ENCODE data around the gene IL17A.
"Not testable (repeated sequence)": the region's sequence is repeated elsewhere in the genome, so short reads cannot be mapped to it uniquely, and the experiment has no call there.

Gene IL17A

GRCh38 chr6:52164319-52165094 lies 21.7 kb upstream of the IL17A start:
- DNase-seq, result no peak

GRCh38 chr6:52167267-52167666 lies 18.9 kb upstream of the IL17A start:
- no peak for DNase-seq

DNA sequence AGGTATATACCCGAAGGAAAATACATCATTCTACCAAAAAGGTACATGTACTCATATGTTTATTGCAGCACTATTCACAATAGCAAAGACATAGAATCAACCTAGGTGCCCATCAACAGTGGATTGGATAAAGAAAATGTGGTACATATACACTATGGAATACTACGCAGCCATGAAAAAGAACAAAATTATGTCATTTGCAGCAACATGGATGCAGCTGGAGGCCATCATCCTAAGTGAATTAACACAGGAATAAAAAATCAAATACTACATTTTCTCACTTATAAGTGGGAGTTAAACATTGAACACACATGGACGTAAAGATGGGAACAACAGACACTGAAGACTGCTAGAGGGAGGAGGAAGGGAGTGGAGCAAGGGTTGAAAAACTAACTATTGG lies 17.8 kb upstream of the IL17A start:
- not testable (repeated sequence) for DNase-seq

GRCh38 chr6:52174118-52174517 lies 12.1 kb upstream of the IL17A start:
- no peak for DNase-seq

GRCh38 chr6:52176550-52176949 lies 9.6 kb upstream of the IL17A start:
- no peak for DNase-seq

GRCh38 chr6:52177961-52178360 lies 8.2 kb upstream of the IL17A start:
- no peak for DNase-seq

DNA sequence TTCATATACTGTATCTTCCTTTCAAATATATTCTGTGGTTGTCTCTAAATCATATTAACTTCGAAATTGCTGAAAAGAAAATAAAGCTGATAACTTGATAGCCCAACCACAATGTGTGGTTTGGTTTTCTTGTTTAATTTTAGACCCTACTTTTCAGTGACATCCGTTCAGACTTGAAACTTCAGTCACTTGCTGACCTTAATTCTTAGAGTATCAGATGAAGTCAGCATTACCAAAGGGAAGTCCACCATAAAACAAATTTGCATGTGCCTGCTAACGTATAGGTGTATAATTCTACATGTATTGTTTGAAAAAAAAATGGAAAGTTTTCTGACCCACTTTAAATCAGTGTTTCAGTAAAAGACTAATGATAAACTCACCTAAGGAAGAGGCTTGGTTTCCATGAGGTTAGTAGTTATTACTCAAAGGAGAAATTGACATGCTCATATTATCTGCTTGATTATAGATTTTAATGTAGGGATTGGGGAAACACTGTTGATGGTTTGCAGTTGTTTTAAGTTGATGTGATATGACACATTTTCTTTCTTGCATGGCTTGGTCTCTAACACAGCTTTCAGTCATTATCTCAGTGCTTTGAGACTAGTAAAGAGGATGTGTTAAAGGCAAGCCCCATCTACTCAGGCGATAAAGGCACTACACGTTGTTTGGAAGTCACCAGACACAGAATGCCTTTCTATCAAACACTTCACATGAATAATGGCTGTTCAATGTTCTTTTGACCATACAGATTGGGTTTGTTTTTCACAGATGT lies 5.2 kb upstream of the IL17A start:
- DNase-seq, result no peak

- DNase-seq, result no peak
Observed at GRCh38 chr6:52183131-52183713, 3.0 kb upstream of the IL17A start.

GRCh38 chr6:52186480-52186879 lies 305 bp downstream of the IL17A start:
- DNase-seq, result no peak

DNA sequence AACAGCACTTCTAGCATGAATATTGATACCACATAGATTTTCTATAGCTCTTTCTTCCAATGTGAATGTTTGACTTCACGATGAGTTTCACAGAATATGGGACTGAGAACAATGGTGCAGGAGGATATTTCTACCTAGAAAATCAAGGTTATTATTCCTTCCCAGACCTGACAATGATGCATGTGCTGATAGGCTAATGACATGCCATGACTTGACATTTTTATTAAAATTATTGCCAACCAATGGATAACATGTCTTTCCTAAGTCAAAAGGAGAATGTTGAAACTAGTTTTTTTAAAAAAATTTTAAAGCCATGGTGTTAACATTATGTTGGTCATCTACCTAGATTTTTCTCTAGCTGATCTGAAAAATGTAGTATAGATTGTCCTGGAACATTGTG lies 923 bp downstream of the IL17A start:
- DNase-seq, result no peak

DNA sequence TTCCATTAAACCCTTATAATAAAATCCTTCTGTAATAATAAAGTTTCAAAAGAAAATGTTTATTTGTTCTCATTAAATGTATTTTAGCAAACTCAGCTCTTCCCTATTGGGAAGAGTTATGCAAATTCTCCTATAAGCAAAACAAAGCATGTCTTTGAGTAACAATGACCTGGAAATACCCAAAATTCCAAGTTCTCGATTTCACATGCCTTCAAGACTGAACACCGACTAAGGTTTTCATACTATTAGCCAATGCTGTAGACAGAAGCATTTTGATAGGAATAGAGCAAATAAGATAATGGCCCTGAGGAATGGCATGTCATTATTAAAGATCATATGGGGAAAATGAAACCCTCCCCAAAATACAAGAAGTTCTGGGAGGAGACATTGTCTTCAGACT lies 3.8 kb downstream of the IL17A start:
- DNase-seq, result no peak

- no peak for DNase-seq
Observed at GRCh38 chr6:52190409-52190808, 4.2 kb downstream of the IL17A start.

DNA sequence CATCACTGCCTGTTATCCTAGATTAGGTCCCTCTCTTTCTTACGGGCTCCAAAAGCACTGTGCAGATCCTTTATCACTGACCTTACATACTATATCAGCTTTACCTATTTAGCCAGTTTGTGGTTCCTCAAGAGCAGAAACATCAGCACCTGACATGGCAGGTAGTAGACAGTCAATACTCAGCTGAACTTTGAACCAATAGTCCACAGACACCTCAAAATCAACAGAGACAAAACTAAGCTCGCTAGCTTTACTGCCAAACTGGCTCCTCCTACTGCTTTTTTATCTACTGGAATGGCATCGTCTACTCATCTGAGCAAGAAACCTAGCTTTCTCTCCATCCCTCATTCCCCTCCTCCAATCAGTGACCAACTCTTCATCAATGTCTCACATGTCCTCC lies 5.6 kb downstream of the IL17A start:
- no peak for DNase-seq

GRCh38 chr6:52195886-52196285 lies 9.7 kb downstream of the IL17A start:
- DNase-seq, result no peak

- DNase-seq, result not testable (repeated sequence)
Observed at GRCh38 chr6:52200088-52200487, 13.9 kb downstream of the IL17A start.

GRCh38 chr6:52201046-52201445 lies 14.9 kb downstream of the IL17A start:
- no peak for DNase-seq

DNA sequence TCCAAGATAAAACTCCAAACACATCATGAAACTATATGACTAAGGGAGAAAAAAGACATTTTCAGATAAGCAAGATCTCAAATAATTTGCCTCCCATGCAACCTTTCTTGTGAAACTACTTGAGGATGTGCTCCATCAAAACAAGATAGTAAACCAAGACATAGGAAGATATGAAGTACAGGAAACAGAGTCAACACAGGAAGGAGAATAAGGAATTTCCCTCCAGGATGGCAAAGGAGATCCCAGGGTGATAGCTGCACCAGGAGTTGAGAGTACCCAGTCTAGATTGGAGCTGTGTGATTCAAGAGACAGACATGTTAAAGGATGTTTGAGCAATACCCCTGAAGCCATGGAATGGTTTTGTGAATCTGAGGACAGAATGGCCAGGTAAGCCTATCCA lies 15.3 kb downstream of the IL17A start:
- no peak for DNase-seq

- no peak for DNase-seq
Observed at GRCh38 chr6:52207066-52207465, 20.9 kb downstream of the IL17A start.

DNA sequence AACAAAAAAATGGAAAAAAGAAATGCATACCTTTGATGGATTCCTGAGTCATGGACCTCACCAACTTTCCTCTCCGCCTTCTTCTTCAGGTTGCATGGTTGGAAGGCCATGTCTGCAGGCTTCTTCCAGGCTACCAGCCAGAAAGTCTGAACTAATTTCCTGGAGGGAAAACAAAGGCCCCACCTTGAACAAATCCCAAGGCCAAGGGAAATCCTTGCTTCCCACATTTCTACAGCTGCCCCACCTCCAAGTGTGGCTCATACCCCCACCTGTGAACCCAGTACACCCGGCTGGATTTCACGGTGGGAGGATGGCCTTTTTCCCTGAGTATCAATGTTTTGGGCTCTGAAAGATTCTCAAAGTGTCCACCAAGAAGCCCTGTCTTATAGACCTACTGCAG lies 22.4 kb downstream of the IL17A start:
- DNase-seq, result no peak

DNA sequence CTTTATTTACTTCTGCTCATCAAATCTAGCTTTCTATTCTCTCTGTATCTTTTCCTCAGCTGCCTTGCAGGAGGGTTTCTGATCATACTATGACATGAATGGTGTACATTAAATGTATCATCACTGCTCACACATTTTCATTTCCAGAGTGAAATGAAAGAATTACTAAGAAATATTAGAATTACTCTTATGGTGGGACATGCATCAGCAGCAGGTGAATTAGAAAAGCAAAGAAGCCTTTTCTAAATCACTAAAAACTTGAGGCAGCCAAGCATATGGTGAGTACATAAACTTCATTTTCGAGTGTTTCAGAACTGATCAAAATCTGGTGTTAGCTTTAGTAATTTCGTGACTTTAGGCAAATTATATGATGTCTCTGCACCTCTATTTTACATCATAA lies 23.6 kb downstream of the IL17A start:
- no peak for DNase-seq

DNA sequence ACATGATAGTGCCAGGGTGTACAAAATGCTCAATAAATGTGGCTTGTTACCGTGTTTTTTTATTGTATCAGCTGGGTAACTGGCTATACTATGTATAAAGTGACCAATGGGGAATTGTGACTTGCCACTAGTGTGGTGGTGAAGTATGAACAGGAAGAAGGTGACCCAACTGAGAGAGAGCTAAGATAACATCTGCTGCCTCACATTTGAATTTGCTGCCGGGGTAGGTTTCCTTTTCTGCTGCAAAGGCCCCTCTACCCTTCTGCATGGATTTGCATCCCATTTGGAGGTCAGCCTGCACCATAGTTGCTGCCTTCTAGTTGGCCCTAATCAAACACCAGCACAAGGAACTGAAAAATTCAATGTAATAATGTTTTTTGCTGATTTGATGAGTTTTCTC lies 24.1 kb downstream of the IL17A start:
- no peak for DNase-seq

GRCh38 chr6:52213127-52213526 lies 27.0 kb downstream of the IL17A start:
- peak; percentile 12 for DNase-seq

DNA sequence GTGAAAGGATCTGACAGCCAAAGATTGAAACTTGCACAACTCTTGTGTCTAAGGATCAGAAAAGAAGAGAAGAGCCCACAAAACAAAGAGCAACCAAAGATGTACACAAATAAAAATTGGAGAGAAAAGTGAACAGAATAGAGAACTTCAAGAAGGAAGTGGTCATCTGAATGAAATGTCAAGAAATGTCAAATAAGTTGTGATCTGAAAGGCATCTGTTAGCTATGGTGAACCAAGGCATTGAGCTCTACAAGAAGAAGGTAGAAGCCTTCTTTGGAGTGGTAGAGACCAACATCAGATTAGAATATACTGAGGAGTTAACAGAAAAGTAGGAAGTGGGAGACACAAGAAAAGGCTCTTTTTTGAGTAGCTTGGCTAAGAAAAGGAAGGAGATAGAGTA lies 29.6 kb downstream of the IL17A start:
- no peak for DNase-seq

- no peak for DNase-seq
Observed at GRCh38 chr6:52216932-52217575, 30.9 kb downstream of the IL17A start.

Measured in stimulated activated naive CD4-positive, alpha-beta T cell treated with Interleukin-2 at 50 U/mL for 16 hours (primary cell).